GM13976 (cell line): Measurements from ENCODE around the gene NR2F2.
"Not testable (repeated sequence)": the region's sequence is repeated elsewhere in the genome, so short reads cannot be mapped to it uniquely, and the experiment has no call there.

Experiments
- DNase-seq: peaks from one replicate; pipeline ENCODE4 v3.0.0; 2012; ENCODE audit warnings: low spot score
- in situ Hi-C: fragments of 300-500 bp; cut with MboI; formaldehyde crosslinking; loops from one replicate; pipeline ENCODE4 v1.12.0; 2022; ENCODE audit warnings: low sequenced_read_pairs, mixed read lengths, inconsistent platforms; ENCODE audit not compliant: unreplicated experiment
- TF ChIP-seq, protein P1 (sequence below): IDR thresholded peaks from 2 replicates; pipeline ENCODE4 v1.5.1; 2012; ENCODE audit warnings: borderline replicate concordance, mild to moderate bottlenecking; ENCODE audit not compliant: insufficient read depth; ENCODE audit errors: extremely low read depth, missing control alignments, control extremely low read depth

Gene NR2F2

DNA sequence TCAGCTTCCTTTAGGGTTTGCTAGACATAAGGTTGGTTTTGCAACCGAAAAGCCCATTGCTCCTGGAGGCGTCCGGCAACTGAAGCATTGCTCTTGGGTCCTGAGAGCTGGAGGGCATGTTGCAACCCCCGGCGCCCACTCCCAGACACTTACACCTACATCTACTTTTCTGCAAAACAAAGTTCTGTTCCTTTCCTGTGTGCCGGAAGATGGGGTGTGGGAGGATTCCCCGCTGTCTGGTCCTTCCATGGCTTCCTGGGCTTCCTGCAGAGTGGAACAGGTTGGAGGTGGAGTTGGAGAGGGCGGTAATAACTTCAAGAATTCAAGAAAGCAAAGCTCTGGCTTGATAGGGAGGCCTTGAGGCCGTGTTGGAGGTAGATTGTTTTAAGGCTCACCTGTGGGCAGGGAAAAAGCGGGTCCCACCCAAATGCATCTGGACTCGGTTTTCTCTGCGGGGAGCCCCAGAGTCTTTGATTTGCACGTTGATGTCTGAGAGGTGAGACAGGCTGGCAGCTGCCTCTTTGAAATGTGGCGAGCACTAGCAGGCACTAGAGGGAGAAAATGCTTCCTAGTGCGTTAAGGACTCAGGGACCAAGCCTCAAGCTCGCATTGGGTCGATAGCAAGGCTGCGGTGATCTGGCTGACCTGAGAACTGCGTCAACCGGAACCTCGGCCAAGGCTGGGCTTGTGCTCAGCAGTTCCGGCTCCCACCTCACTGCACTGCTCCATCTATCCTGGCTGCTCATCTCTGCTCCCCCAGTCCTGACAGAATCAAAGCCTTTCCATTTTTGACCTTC, 39.5 kb downstream of the NR2F2 start:
- in situ Hi-C loops = loop anchor here (25.0 kb wide), 1 partner anchor 867 kb away; no protein-coding TSS in a partner anchor
- TF ChIP-seq, protein P1, sequence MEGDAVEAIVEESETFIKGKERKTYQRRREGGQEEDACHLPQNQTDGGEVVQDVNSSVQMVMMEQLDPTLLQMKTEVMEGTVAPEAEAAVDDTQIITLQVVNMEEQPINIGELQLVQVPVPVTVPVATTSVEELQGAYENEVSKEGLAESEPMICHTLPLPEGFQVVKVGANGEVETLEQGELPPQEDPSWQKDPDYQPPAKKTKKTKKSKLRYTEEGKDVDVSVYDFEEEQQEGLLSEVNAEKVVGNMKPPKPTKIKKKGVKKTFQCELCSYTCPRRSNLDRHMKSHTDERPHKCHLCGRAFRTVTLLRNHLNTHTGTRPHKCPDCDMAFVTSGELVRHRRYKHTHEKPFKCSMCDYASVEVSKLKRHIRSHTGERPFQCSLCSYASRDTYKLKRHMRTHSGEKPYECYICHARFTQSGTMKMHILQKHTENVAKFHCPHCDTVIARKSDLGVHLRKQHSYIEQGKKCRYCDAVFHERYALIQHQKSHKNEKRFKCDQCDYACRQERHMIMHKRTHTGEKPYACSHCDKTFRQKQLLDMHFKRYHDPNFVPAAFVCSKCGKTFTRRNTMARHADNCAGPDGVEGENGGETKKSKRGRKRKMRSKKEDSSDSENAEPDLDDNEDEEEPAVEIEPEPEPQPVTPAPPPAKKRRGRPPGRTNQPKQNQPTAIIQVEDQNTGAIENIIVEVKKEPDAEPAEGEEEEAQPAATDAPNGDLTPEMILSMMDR = no peak
- DNase-seq = no peak

DNA sequence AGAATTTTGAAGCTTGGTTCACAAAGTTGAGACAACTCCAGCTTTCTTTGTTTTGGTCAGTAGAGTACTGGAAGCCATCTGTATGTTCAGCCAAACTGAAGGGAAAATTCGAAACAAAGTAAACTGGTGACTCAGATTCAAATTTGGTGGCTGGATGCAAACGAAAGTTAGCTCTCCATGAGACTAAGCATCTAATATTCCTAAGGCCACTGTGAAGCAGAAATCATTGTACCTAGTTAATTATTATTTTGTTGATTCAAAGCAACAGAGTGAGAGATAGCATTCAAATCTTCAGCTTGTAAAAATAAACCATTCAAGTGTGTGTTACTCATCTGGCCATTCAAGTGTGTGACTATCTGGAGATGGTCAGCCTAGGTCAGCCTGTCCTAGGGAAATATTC, 42.1 kb downstream of the NR2F2 start:
- TF ChIP-seq, protein P1 = no peak
- DNase-seq = no peak
- in situ Hi-C loops = loop anchor here (25.0 kb wide), 1 partner anchor 865 kb away; no protein-coding TSS in a partner anchor

DNA sequence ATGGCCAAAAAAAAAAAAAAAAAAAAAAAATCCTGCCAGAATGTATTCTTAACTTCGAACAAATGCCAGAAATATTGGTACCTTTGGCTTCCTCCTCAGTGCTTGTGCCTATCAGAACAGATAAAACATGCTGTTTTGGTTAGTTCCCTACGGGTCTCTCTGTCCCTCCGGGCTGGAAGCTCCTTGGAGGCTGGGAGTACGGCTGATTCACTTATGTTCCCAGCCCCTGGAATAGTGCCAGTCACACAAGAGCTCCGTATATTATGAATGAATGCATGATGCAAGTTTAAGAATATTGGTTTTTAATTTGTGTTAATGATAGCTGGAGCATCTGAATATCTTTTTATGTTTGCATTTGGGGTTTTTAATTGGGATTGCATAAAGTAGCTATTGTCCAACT, 44.0 kb downstream of the NR2F2 start:
- in situ Hi-C loops = loop anchor here (25.0 kb wide), 1 partner anchor 863 kb away; no protein-coding TSS in a partner anchor
- DNase-seq = no peak
- TF ChIP-seq, protein P1 = no peak

DNA sequence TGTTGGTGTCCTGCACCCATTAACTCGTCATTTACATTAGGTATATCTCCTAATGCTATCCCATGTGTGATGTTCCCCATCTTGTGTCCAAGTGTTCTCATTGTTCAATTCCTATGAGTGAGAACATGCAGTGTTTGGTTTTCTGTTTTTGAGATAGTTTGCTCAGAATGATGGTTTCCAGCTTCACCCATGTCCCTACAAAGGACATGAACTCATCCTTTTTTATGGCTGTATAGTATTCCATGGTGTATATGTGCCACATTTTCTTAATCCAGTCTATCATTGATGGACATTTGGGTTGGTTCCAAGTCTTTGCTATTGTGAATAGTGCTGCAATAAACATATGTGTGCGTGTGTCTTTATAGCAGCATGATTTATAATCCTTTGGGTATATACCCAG, 49.1 kb downstream of the NR2F2 start:
- DNase-seq, in situ Hi-C loops: not testable (repeated sequence)

DNA sequence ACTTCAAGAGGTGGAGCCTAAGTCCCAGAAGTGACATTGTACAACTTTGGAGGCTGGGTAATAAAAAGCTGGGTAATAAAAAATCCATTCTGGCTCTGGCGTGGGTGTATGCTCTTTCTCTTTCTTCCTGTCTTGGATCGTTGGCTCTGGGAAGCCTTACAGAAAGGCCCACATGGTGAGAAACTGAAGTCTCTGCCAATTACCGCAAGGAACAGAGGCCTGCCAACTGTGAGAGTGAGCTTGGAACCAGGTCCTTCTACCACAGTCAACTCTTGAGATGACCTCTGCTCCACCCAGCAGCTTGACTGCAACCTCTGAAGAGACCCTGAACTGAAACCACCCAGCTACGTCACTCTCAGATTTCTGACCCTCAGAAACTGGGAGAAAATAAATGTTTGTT, 51.0 kb downstream of the NR2F2 start:
- DNase-seq = no peak
- in situ Hi-C loops = no loop called here
- TF ChIP-seq, protein P1 = no peak

DNA sequence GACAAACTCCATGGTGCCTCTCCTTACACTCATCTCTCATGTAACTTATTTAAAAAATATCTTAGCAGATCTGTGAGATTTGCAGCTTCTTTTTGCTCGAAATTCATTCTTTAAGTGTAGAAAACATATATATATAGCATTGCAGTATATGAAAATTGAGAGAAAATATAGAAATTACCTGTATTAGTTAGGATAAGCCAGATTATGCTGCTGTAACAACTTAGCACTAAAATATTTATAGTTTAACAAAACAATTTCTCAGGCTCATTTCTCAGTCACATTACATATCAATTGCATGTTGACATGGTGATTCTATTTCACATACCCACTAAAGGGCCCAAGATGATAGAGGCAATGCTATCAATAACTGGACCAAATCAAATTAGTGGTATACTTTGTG, 54.7 kb downstream of the NR2F2 start:
- TF ChIP-seq, protein P1 = no peak
- in situ Hi-C loops = no loop called here
- no peak for DNase-seq

DNA sequence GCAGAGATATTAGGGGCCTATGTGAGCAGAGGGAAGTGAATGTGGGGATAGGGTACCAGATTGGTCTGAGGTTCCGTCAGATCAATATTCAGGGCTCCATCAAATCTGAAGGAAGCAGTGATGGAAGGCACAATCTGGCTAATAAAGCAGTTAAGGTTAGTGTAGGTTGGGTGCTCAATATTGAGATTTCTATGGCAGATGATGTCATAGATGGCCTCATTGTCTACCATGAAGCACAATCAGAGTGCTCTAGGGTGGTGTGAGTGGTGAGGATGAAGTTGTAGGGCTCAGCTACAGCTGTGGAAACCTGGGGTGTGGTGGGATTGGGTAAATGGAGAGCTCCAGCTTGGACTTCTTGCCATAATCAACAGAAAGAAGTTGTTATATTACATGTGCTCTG, 58.2 kb downstream of the NR2F2 start:
- no peak for DNase-seq

More for the DNA sequence above, 58.2 kb downstream of the NR2F2 start:
- in situ Hi-C loops = no loop called here
- TF ChIP-seq, protein P1 = no peak
